ENCODE results near the gene TMC1.
"Not testable (repeated sequence)": the region's sequence is repeated elsewhere in the genome, so short reads cannot be mapped to it uniquely, and the experiment has no call there.

The TMC1 gene

GRCh38 chr9:72486594-72486955 lies 34.8 kb upstream of the TMC1 start:
- H3K9me3 ChIP-seq (ENCODE audit: control insufficient read depth, insufficient read depth, low read length) = no peaks in the 10 kb centered on the region
- WGBS (ENCODE audit: insufficient coverage, insufficient read length) = no CpG with 5 or more reads among the region's 1 CpG
- no peaks in the 10 kb centered on the region for H3K27me3 ChIP-seq (ENCODE audit: control insufficient read depth, insufficient read depth, low read length)
- no peak overlapping the region for H3K4me3 ChIP-seq (ENCODE audit: low read length)
- no peaks in the 10 kb centered on the region for H3K4me1 ChIP-seq (ENCODE audit: control insufficient read depth, insufficient read depth, low read length)
- H3K36me3 ChIP-seq (ENCODE audit: control insufficient read depth, insufficient read depth, low read length) = no peaks in the 10 kb centered on the region
- DNase-seq (ENCODE audit: low read depth, low spot score) = no peak
- no peak overlapping the region for H3K27ac ChIP-seq (ENCODE audit: low read length)

DNA sequence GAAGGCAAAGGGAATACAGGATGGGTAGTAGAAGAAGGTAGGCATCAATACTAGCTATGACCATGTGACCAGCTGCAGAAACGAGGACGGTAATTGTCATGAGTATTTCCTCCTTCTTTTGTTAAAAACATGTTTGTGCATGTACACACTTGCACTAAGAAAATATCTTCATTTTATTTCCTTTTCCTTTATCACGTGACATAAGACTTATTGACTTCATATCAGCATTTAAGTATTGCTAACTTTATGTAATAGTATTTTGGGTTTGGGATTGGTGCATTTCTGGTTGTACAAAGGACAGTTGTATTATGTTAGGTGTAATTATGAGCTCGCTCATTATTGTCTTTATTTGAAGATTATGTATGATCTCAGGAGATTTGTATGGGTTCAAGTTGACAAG lies 33.7 kb upstream of the TMC1 start:
- not testable (repeated sequence) for DNase-seq (ENCODE audit: low read depth, low spot score)

DNA sequence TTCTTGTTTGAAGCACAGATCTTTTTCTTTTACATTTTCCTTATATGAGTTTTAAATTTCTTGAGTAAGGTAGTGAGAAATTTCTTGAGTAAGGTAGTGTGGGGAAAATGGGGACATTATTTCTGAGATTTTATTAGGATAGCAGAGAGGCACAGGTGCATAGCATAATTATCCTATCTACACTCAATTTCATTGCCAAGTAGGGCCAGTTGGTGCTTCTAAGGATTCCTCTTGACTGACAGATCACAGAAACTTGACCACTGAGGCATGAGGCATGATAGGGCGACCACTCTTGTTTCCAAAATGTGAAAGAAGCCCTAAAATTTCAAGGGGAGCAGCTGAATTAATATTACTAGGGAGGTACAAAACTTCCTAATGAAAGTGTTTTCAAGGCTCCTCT lies 31.4 kb upstream of the TMC1 start:
- H3K4me1 ChIP-seq (ENCODE audit: control insufficient read depth, insufficient read depth, low read length) = no peaks in the 10 kb centered on the region
- H3K27me3 ChIP-seq (ENCODE audit: control insufficient read depth, insufficient read depth, low read length) = no peaks in the 10 kb centered on the region
- DNase-seq (ENCODE audit: low read depth, low spot score) = no peak
- no peak overlapping the region for H3K4me3 ChIP-seq (ENCODE audit: low read length)
- H3K36me3 ChIP-seq (ENCODE audit: control insufficient read depth, insufficient read depth, low read length) = no peaks in the 10 kb centered on the region
- no peaks in the 10 kb centered on the region for H3K9me3 ChIP-seq (ENCODE audit: control insufficient read depth, insufficient read depth, low read length)
- H3K27ac ChIP-seq (ENCODE audit: low read length) = no peak overlapping the region
- WGBS (ENCODE audit: insufficient coverage, insufficient read length) = no CpG with 5 or more reads among the region's 1 CpG

More for the DNA sequence above, 33.7 kb upstream of the TMC1 start:
- not testable (repeated sequence) for H3K4me1 ChIP-seq (ENCODE audit: control insufficient read depth, insufficient read depth, low read length); H3K9me3 ChIP-seq (ENCODE audit: control insufficient read depth, insufficient read depth, low read length); H3K27me3 ChIP-seq (ENCODE audit: control insufficient read depth, insufficient read depth, low read length); H3K27ac ChIP-seq (ENCODE audit: low read length); H3K36me3 ChIP-seq (ENCODE audit: control insufficient read depth, insufficient read depth, low read length); H3K4me3 ChIP-seq (ENCODE audit: low read length)
- WGBS (ENCODE audit: insufficient coverage, insufficient read length) = no CpG with 5 or more reads among the region's 4 CpGs

- Histone ChIP-seq H3K9me3 (ENCODE audit: control insufficient read depth, insufficient read depth, low read length) (no peaks in the 10 kb centered on the region), H3K36me3 (ENCODE audit: control insufficient read depth, insufficient read depth, low read length) (no peaks in the 10 kb centered on the region), H3K4me1 (ENCODE audit: control insufficient read depth, insufficient read depth, low read length) (no peaks in the 10 kb centered on the region), H3K27me3 (ENCODE audit: control insufficient read depth, insufficient read depth, low read length) (no peaks in the 10 kb centered on the region), H3K27ac (ENCODE audit: low read length) (no peak overlapping the region), H3K4me3 (ENCODE audit: low read length) (no peak overlapping the region)
- no peak for DNase-seq (ENCODE audit: low read depth, low spot score)
- WGBS (ENCODE audit: insufficient coverage, insufficient read length) = no CpG with 5 or more reads among the region's 2 CpGs
Measured at GRCh38 chr9:72491242-72491641, 30.2 kb upstream of the TMC1 start.

- Histone ChIP-seq H3K4me1 (ENCODE audit: control insufficient read depth, insufficient read depth, low read length) (no peaks in the 10 kb centered on the region), H3K9me3 (ENCODE audit: control insufficient read depth, insufficient read depth, low read length) (no peaks in the 10 kb centered on the region), H3K4me3 (ENCODE audit: low read length) (no peak overlapping the region), H3K36me3 (ENCODE audit: control insufficient read depth, insufficient read depth, low read length) (no peaks in the 10 kb centered on the region), H3K27me3 (ENCODE audit: control insufficient read depth, insufficient read depth, low read length) (no peaks in the 10 kb centered on the region), H3K27ac (ENCODE audit: low read length) (no peak overlapping the region)
- DNase-seq (ENCODE audit: low read depth, low spot score) = no peak
Measured at GRCh38 chr9:72494051-72494450, 27.4 kb upstream of the TMC1 start.

DNA sequence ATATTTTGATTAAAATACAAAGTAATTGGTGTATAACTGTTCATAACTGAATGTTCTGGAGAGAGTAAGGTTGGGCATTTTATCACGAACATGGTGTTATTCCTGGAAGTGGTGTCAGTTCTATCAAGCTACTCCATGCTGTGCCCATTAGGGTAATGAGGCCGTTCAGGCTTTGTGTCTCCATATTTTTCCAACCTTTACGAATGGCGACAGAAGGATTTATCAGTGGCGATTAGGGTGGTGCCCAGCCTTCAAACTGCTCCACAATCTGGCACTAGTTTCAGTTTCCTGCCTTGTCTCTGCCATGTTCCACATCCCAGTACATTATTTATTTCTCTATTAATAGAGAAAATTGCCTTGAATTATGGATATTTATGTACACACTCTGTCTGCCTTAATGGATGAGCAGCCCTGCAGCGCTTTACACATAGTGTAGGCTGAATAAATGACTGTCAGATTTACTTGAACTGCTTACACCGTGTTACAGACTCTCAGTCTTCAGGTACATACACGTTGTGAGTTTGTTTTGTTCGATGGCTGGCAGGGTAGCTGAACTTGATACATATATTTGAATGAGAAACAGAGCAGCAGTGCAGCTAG lies 23.9 kb upstream of the TMC1 start:
- H3K36me3 ChIP-seq (ENCODE audit: control insufficient read depth, insufficient read depth, low read length) = no peaks in the 10 kb centered on the region
- H3K27ac ChIP-seq (ENCODE audit: low read length) = no peak overlapping the region
- no peaks in the 10 kb centered on the region for H3K9me3 ChIP-seq (ENCODE audit: control insufficient read depth, insufficient read depth, low read length)
- no peak overlapping the region for H3K4me3 ChIP-seq (ENCODE audit: low read length)
- no peaks in the 10 kb centered on the region for H3K27me3 ChIP-seq (ENCODE audit: control insufficient read depth, insufficient read depth, low read length)
- no peak for DNase-seq (ENCODE audit: low read depth, low spot score)
- no peaks in the 10 kb centered on the region for H3K4me1 ChIP-seq (ENCODE audit: control insufficient read depth, insufficient read depth, low read length)
- WGBS (ENCODE audit: insufficient coverage, insufficient read length) = no CpG with 5 or more reads among the region's 9 CpGs

DNA sequence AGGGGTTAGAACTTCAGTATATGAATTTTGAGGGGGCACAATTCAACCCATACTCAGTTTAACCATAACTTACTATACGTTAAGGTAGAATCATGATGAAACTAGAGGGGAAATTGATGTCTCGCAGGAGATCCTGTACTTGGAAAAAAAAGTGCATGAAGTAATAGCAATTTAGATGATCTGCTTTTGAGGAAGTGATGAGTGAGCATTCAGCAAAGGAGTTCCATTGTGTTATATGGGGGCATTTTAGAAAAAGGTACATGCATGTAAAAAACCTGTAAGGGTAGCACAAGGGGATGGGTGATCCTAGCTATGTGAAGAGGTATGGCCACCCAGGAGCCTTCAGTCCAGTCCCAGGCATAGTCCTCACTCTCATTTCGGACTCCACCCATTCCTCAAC lies 14.8 kb upstream of the TMC1 start:
- no peak for DNase-seq (ENCODE audit: low read depth, low spot score)
- no peaks in the 10 kb centered on the region for H3K27me3 ChIP-seq (ENCODE audit: control insufficient read depth, insufficient read depth, low read length)
- no CpG with 5 or more reads among the region's 3 CpGs for WGBS (ENCODE audit: insufficient coverage, insufficient read length)
- H3K9me3 ChIP-seq (ENCODE audit: control insufficient read depth, insufficient read depth, low read length) = no peaks in the 10 kb centered on the region
- no peaks in the 10 kb centered on the region for H3K36me3 ChIP-seq (ENCODE audit: control insufficient read depth, insufficient read depth, low read length)
- no peak overlapping the region for H3K27ac ChIP-seq (ENCODE audit: low read length)
- H3K4me1 ChIP-seq (ENCODE audit: control insufficient read depth, insufficient read depth, low read length) = no peaks in the 10 kb centered on the region
- H3K4me3 ChIP-seq (ENCODE audit: low read length) = no peak overlapping the region

- no peaks in the 10 kb centered on the region; the same call in 1 of the 2 replicates for H3K27me3 ChIP-seq (ENCODE audit: control insufficient read depth, insufficient read depth, low read length)
- no CpG with 5 or more reads among the region's 1 CpG for WGBS (ENCODE audit: insufficient coverage, insufficient read length)
- no peaks in the 10 kb centered on the region for H3K9me3 ChIP-seq (ENCODE audit: control insufficient read depth, insufficient read depth, low read length)
- no peak overlapping the region for H3K27ac ChIP-seq (ENCODE audit: low read length)
- DNase-seq (ENCODE audit: low read depth, low spot score) = no peak
- no peaks in the 10 kb centered on the region for H3K4me1 ChIP-seq (ENCODE audit: control insufficient read depth, insufficient read depth, low read length)
- H3K4me3 ChIP-seq (ENCODE audit: low read length) = no peak overlapping the region
- no peaks in the 10 kb centered on the region for H3K36me3 ChIP-seq (ENCODE audit: control insufficient read depth, insufficient read depth, low read length)
Measured at GRCh38 chr9:72509053-72509452, 12.4 kb upstream of the TMC1 start.

DNA sequence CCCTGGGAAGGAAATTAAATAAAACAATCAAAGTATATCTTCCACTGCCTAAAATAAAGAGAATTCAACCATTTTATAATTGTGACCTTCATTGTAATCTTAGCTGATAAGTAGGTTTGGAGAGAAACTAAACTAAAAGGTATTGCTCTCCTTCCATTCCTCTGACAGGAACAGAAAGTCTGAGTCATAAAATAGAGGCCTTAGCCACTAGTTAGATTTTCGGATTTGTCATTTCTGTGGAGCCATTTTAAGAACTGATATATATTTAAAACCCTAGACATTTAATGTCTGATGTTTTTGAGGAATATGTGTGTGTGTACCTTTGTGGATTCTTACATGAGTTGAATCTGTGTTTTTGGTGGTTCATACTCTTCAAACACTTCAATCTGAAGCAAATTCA lies 11.8 kb upstream of the TMC1 start:
- WGBS (ENCODE audit: insufficient coverage, insufficient read length) = no CpG with 5 or more reads among the region's 1 CpG
- H3K4me1 ChIP-seq (ENCODE audit: control insufficient read depth, insufficient read depth, low read length) = no peaks in the 10 kb centered on the region
- H3K27me3 ChIP-seq (ENCODE audit: control insufficient read depth, insufficient read depth, low read length) = no peaks in the 10 kb centered on the region; the same call in 1 of the 2 replicates
- no peaks in the 10 kb centered on the region for H3K36me3 ChIP-seq (ENCODE audit: control insufficient read depth, insufficient read depth, low read length)
- no peak overlapping the region for H3K4me3 ChIP-seq (ENCODE audit: low read length)
- no peak for DNase-seq (ENCODE audit: low read depth, low spot score)
- H3K27ac ChIP-seq (ENCODE audit: low read length) = no peak overlapping the region
- H3K9me3 ChIP-seq (ENCODE audit: control insufficient read depth, insufficient read depth, low read length) = no peaks in the 10 kb centered on the region

DNA sequence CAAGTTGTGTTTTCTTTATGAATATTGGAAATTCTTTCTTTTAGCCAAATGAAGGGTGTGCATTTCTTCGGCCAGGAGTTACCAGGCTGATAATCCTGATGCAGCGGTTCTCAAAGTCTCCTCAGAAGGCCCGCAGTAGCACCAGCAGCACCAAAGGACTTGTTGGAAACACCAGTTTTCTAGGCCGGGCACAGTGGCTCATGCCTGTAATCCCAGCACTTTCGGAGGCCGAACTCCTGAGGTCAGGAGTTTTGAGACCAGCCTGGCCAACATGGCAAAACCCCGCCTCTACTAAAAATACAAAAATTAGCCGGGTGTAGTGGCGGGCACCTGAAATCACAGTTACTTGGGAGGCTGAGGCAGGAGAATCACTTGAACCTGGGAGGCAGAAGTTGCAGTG lies 397 bp upstream of the TMC1 start:
- H3K4me1 ChIP-seq (ENCODE audit: control insufficient read depth, insufficient read depth, low read length); H3K36me3 ChIP-seq (ENCODE audit: control insufficient read depth, insufficient read depth, low read length); H3K9me3 ChIP-seq (ENCODE audit: control insufficient read depth, insufficient read depth, low read length); H3K27ac ChIP-seq (ENCODE audit: low read length); H3K4me3 ChIP-seq (ENCODE audit: low read length); DNase-seq (ENCODE audit: low read depth, low spot score); H3K27me3 ChIP-seq (ENCODE audit: control insufficient read depth, insufficient read depth, low read length): not testable (repeated sequence)
- WGBS (ENCODE audit: insufficient coverage, insufficient read length) = no CpG with 5 or more reads among the region's 9 CpGs

GRCh38 chr9:72524820-72525540 lies 3.6 kb downstream of the TMC1 start:
- Histone ChIP-seq H3K27me3 (ENCODE audit: control insufficient read depth, insufficient read depth, low read length) (no peaks in the 10 kb centered on the region), H3K27ac (ENCODE audit: low read length) (no peak overlapping the region), H3K4me3 (ENCODE audit: low read length) (no peak overlapping the region), H3K9me3 (ENCODE audit: control insufficient read depth, insufficient read depth, low read length) (no peaks in the 10 kb centered on the region), H3K4me1 (ENCODE audit: control insufficient read depth, insufficient read depth, low read length) (peaks cover 4% of the 10 kb centered on the region; the same call in 1 of the 2 replicates), H3K36me3 (ENCODE audit: control insufficient read depth, insufficient read depth, low read length) (no peaks in the 10 kb centered on the region)
- DNase-seq (ENCODE audit: low read depth, low spot score) = no peak
- no CpG with 5 or more reads among the region's 9 CpGs for WGBS (ENCODE audit: insufficient coverage, insufficient read length)
